ENCODE results near the gene CEP72. TPM values are rescaled to one million over a fixed set of nuclear protein-coding genes. Genes with fewer than 3 reads are reported as not detected.

CEP72 gene
- polyA plus RNA-seq, 1 of the 3 experiments (the other 2 are of a cell fraction), result 4.4 TPM

DNA sequence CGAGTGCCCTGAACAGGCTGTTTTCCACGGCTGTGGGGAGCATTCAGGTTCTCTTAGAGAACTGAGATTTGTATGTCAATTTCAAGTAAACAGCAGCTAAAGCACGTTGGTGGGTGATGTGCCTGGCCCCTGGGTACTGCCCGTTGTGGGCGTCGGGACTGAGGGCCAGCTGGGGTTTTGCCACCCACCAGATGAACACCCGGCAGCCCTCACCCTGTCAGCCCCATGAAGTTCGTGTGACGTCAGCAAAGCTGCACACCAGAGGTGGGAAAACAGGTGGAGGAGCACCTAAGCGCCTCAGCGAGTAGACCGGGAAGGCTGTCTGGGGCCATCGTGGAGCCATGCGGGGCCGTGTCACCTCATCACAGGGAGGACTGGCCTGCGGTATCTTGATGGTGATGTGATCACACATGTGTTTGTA is 9.2 kb downstream of the CEP72 start:
- Histone ChIP-seq H3K36me3 (replicated peaks in 1 of 2; ENCODE audit: control insufficient read depth in 1 of 2, insufficient read depth in 2 of 2, low read length in 1 of 2) (peaks cover 0 to 18% of the 10 kb centered on the region in 2 experiments), H3K4me2 (no peak overlapping the region), H4K20me1 (ENCODE audit: insufficient read depth) (no peaks in the 10 kb centered on the region), H2AFZ (ENCODE audit: low read depth) (no peak overlapping the region), H3K9me3 (no peaks in the 10 kb centered on the region), H3K9ac (no peak overlapping the region), H3F3A (replicated peaks; ENCODE audit: insufficient read depth) (no peaks in the 10 kb centered on the region), H3K9me2 (no peaks in the 10 kb centered on the region), H3K79me2 (ENCODE audit: insufficient read depth) (peaks cover 12% of the 10 kb centered on the region), H3K4me1 (ENCODE audit: control insufficient read depth in 1 of 2, insufficient read depth in 2 of 2, low read depth in 1 of 2, low read length in 1 of 2) (no peaks in the 10 kb centered on the region), H3K4me3 (ENCODE audit: low read depth in 2 of 2, low read length in 1 of 2) (no peak overlapping the region), H3K27ac (ENCODE audit: low read depth in 2 of 2, low read length in 1 of 2) (no peak overlapping the region), H3K27me3 (ENCODE audit: insufficient read depth) (no peaks in the 10 kb centered on the region)
- ChIA-PET CTCF (interaction anchor here (1.3 kb wide), 1 partner anchor 175 kb away, joined by 4 read pairs; no protein-coding TSS in a partner anchor), POLR2A (no interaction called here)
- no peak for DNase-seq
- TF ChIP-seq JUND (IDR thresholded peaks at IDR 0.05) (no peak), TCF12 (IDR thresholded peaks at IDR 0.05) (no peak), FOXJ3 (CRISPR knock-in tag; IDR thresholded peaks at IDR 0.05) (no peak), EP300 (IDR thresholded peaks at IDR 0.05; ENCODE audit: borderline replicate concordance in 1 of 2, low read depth in 1 of 2, low read length in 1 of 2) (no peak), SIN3A (IDR thresholded peaks at IDR 0.05; ENCODE audit: borderline replicate concordance, low read depth, low read length) (no peak), RFX5 (IDR thresholded peaks at IDR 0.05; ENCODE audit: low read length) (no peak), RXRA (IDR thresholded peaks at IDR 0.05; ENCODE audit: borderline replicate concordance, low read depth) (no peak), TAF1 (IDR thresholded peaks at IDR 0.05; ENCODE audit: borderline replicate concordance, low read depth, low read length) (no peak), RCOR1 (IDR thresholded peaks at IDR 0.05; ENCODE audit: low read length) (no peak)
- TF ChIP-seq, protein P1, sequence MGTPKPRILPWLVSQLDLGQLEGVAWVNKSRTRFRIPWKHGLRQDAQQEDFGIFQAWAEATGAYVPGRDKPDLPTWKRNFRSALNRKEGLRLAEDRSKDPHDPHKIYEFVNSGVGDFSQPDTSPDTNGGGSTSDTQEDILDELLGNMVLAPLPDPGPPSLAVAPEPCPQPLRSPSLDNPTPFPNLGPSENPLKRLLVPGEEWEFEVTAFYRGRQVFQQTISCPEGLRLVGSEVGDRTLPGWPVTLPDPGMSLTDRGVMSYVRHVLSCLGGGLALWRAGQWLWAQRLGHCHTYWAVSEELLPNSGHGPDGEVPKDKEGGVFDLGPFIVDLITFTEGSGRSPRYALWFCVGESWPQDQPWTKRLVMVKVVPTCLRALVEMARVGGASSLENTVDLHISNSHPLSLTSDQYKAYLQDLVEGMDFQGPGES (IDR thresholded peaks at IDR 0.05; ENCODE audit: low read depth, low read length), result no peak
- TF ChIP-seq, protein P2, sequence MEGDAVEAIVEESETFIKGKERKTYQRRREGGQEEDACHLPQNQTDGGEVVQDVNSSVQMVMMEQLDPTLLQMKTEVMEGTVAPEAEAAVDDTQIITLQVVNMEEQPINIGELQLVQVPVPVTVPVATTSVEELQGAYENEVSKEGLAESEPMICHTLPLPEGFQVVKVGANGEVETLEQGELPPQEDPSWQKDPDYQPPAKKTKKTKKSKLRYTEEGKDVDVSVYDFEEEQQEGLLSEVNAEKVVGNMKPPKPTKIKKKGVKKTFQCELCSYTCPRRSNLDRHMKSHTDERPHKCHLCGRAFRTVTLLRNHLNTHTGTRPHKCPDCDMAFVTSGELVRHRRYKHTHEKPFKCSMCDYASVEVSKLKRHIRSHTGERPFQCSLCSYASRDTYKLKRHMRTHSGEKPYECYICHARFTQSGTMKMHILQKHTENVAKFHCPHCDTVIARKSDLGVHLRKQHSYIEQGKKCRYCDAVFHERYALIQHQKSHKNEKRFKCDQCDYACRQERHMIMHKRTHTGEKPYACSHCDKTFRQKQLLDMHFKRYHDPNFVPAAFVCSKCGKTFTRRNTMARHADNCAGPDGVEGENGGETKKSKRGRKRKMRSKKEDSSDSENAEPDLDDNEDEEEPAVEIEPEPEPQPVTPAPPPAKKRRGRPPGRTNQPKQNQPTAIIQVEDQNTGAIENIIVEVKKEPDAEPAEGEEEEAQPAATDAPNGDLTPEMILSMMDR (IDR thresholded peaks at IDR 0.05), result no peak
- TF ChIP-seq, protein P3, sequence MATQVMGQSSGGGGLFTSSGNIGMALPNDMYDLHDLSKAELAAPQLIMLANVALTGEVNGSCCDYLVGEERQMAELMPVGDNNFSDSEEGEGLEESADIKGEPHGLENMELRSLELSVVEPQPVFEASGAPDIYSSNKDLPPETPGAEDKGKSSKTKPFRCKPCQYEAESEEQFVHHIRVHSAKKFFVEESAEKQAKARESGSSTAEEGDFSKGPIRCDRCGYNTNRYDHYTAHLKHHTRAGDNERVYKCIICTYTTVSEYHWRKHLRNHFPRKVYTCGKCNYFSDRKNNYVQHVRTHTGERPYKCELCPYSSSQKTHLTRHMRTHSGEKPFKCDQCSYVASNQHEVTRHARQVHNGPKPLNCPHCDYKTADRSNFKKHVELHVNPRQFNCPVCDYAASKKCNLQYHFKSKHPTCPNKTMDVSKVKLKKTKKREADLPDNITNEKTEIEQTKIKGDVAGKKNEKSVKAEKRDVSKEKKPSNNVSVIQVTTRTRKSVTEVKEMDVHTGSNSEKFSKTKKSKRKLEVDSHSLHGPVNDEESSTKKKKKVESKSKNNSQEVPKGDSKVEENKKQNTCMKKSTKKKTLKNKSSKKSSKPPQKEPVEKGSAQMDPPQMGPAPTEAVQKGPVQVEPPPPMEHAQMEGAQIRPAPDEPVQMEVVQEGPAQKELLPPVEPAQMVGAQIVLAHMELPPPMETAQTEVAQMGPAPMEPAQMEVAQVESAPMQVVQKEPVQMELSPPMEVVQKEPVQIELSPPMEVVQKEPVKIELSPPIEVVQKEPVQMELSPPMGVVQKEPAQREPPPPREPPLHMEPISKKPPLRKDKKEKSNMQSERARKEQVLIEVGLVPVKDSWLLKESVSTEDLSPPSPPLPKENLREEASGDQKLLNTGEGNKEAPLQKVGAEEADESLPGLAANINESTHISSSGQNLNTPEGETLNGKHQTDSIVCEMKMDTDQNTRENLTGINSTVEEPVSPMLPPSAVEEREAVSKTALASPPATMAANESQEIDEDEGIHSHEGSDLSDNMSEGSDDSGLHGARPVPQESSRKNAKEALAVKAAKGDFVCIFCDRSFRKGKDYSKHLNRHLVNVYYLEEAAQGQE (IDR thresholded peaks at IDR 0.05; ENCODE audit: low read depth, low read length), result no peak
- WGBS (ENCODE audit: low lambda C conversion rate), result 91% methylated on average over 13 of the region's 16 CpGs

Data from SK-N-SH (cell line).